K562 (cell line): ENCODE results near the gene FAM217B. TPM values are rescaled to one million over a fixed set of nuclear protein-coding genes. Genes with fewer than 3 reads are reported as not detected.

Source experiments
- ATAC-seq: fragments of 200-7000 bp; cut with Tn5 transposase; 3 replicates; pipeline ENCODE4 v1.9.1; 2020; ENCODE audit warnings: moderate library complexity
- BruUV-seq: library from RNA; stranded (reverse); fragments of 400-500 nt; replicated peaks from 2 replicates; lab custom pipeline; 2021; lab: Mats Ljungman, UMichigan
- CTCF ChIA-PET: fragments of 300-600 bp; formaldehyde crosslinking; extraction: SDS; loops from one replicate; lab custom pipeline; 2021; ENCODE audit warnings: low intra/inter-chr PET ratio; lab: Yijun Ruan, JAX
- POLR2A ChIA-PET: fragments of 300-600, 350-650 bp; sonication (Branson Sonifier 250); formaldehyde crosslinking; extraction: SDS; loops from one replicate; lab custom pipeline; 2021; ENCODE audit warnings: antibody characterized with exemption, inconsistent platforms; lab: Yijun Ruan, JAX
- DNase-seq, 4 experiments: peaks; one replicate each; pipeline versions ENCODE4 v3.0.0 to v3.0.0-alpha.2; 2011 to 2018; ENCODE audit warnings: low spot score in 3 of 4, mixed read lengths in 3 of 4; ENCODE audit errors: extremely low read depth in 1 of 4
- FAIRE-seq: peaks from 2 replicates; lab custom pipeline; 2011; peaks lifted over from hg19 to GRCh38; lab: Jason Lieb, UNC
- H2AFZ ChIP-seq: 2 replicates; pipeline ENCODE4 v1.6.0; 2011; ENCODE audit warnings: low read depth, low read length, control low read depth, inconsistent platforms
- H3K27ac ChIP-seq: fragments of 200-600 bp; 3 replicates; pipeline ENCODE4 v1.8.0; 2011; ENCODE audit warnings: low read depth, mild to moderate bottlenecking, control low read depth, inconsistent platforms, low read length, moderate library complexity, mixed read lengths; ENCODE audit errors: extremely low read depth
- H3K27me3 ChIP-seq, 2 experiments: fragments of 300-600 bp in 1 of 2; 2 replicates in 1 of 2; 3 replicates in 1 of 2; pipeline versions ENCODE4 v1.6.0 to v1.8.0; 2011; ENCODE audit warnings: inconsistent platforms in 2 of 2, low read length in 2 of 2, mild to moderate bottlenecking in 1 of 2, mixed read lengths in 1 of 2, moderate library complexity in 1 of 2; ENCODE audit not compliant: control insufficient read depth in 2 of 2, insufficient read depth in 2 of 2
- H3K36me3 ChIP-seq: fragments of 300-600 bp; 3 replicates; pipeline ENCODE4 v1.8.0; 2011; ENCODE audit warnings: mild to moderate bottlenecking, low read length, inconsistent platforms; ENCODE audit not compliant: control insufficient read depth, insufficient read depth
- H3K4me1 ChIP-seq, 2 experiments: fragments of 200-600 bp in 1 of 2; replicated peaks in 1 of 2; 2 replicates in 1 of 2; 3 replicates in 1 of 2; pipeline versions ENCODE4 v1.5.1 to v1.8.0; 2011; ENCODE audit warnings: inconsistent platforms in 2 of 2, low read length in 2 of 2, mild to moderate bottlenecking in 1 of 2, mixed read lengths in 1 of 2, moderate library complexity in 1 of 2; ENCODE audit not compliant: control insufficient read depth in 2 of 2, insufficient read depth in 2 of 2
- H3K4me2 ChIP-seq: 2 replicates; pipeline ENCODE4 v1.6.1; 2011; ENCODE audit warnings: low read length, control low read depth, inconsistent platforms, mixed read lengths; ENCODE audit not compliant: insufficient read depth
- H3K4me3 ChIP-seq: fragments of 200-600 bp; sonication (generic), shearing (Covaris generic); 2 replicates; pipeline ENCODE4 v1.5.1; 2016; ENCODE audit warnings: control low read depth, inconsistent platforms
- H3K79me2 ChIP-seq: fragments of 200-600 bp; 3 replicates; pipeline ENCODE4 v1.8.0; 2011; ENCODE audit warnings: low read length, inconsistent platforms; ENCODE audit not compliant: control insufficient read depth, insufficient read depth
- H3K9ac ChIP-seq, 2 experiments: 2 replicates each; pipeline versions ENCODE4 v1.6.0 to v1.6.1; 2011; ENCODE audit warnings: low read depth in 2 of 2, low read length in 2 of 2, control low read depth in 1 of 2, inconsistent platforms in 1 of 2, mild to moderate bottlenecking in 1 of 2, mixed read lengths in 1 of 2; ENCODE audit not compliant: insufficient read depth in 1 of 2
- H3K9me1 ChIP-seq: one replicate; pipeline ENCODE4 v1.6.0; 2011; ENCODE audit warnings: inconsistent platforms, mild to moderate bottlenecking, low read length, moderate library complexity; ENCODE audit not compliant: control insufficient read depth, insufficient read depth
- H3K9me3 ChIP-seq: replicated peaks from 2 replicates; pipeline ENCODE4 v1.5.1; 2011; ENCODE audit warnings: low read depth, low read length, inconsistent platforms; ENCODE audit not compliant: control insufficient read depth, insufficient read depth
- H4K20me1 ChIP-seq: replicated peaks from 2 replicates; pipeline ENCODE4 v1.6.1; 2011; ENCODE audit warnings: low read length, inconsistent platforms, mixed read lengths; ENCODE audit not compliant: control insufficient read depth, insufficient read depth
- CBFA2T2 ChIP-seq: fragments of 450-650 bp; conservative IDR thresholded peaks from 2 replicates; pipeline ENCODE4 v1.6.1; 2017; ENCODE audit warnings: mild to moderate bottlenecking
- CEBPG ChIP-seq, 3 experiments: fragments of 200-800 bp in 1 of 3; sonication (Bioruptor generic) in 1 of 3; sonication (generic) in 1 of 3; formaldehyde crosslinking in 1 of 3; IDR thresholded peaks in 2 of 3; conservative IDR thresholded peaks in 1 of 3; 2 replicates each; pipeline versions ENCODE4 v1.6.1 to v1.8.0; 2016 to 2022; ENCODE audit warnings: missing compliant biosample characterization in 2 of 3, missing genetic modification characterization in 2 of 3, mild to moderate bottlenecking in 1 of 3, missing genetic modification reagents in 1 of 3
- CREM ChIP-seq: IDR thresholded peaks from 2 replicates; pipeline ENCODE4 v1.6.1; 2014; ENCODE audit warnings: antibody characterized with exemption, low read depth
- HCFC1 ChIP-seq: IDR thresholded peaks from 2 replicates; pipeline ENCODE4 v1.6.1; 2012; ENCODE audit warnings: low read depth, low read length, improper control_type of control experiment
- IFI16 ChIP-seq: fragments of 250-450 bp; sonication (Bioruptor Pico); IDR thresholded peaks from 2 replicates; pipeline ENCODE4 v2.1.2; 2022; ENCODE audit warnings: mild to moderate bottlenecking, inconsistent platforms
- KDM5B ChIP-seq: fragments of 200-600 bp; sonication (generic); IDR thresholded peaks from 2 replicates; pipeline ENCODE4 v1.6.1; 2012; ENCODE audit warnings: low read depth, mild to moderate bottlenecking, moderate library complexity, low read length, control low read depth, inconsistent platforms; ENCODE audit not compliant: insufficient replicate concordance
- KLF13 ChIP-seq: fragments of 450-650 bp; IDR thresholded peaks from 2 replicates; pipeline ENCODE4 v1.6.1; 2016; ENCODE audit warnings: missing genetic modification characterization, low read depth, mild to moderate bottlenecking, missing compliant biosample characterization, moderate library complexity, borderline replicate concordance
- PTRF ChIP-seq: fragments of 450-650 bp; IDR thresholded peaks from 2 replicates; pipeline ENCODE4 v1.6.1; 2016; ENCODE audit warnings: mild to moderate bottlenecking, missing genetic modification characterization, missing compliant biosample characterization
- RNF2 ChIP-seq: sonication (generic); IDR thresholded peaks from 2 replicates; pipeline ENCODE4 v1.6.1; 2016
- SMC3 ChIP-seq: conservative IDR thresholded peaks from 2 replicates; pipeline ENCODE4 v1.6.1; 2011; ENCODE audit warnings: low read depth, low read length, improper control_type of control experiment; ENCODE audit not compliant: insufficient read depth
- SP2 ChIP-seq: IDR thresholded peaks from 2 replicates; pipeline ENCODE4 v1.6.1; 2011; ENCODE audit warnings: mild to moderate bottlenecking, low read depth, low read length, moderate library complexity; ENCODE audit not compliant: poor library complexity, severe bottlenecking; ENCODE audit errors: extremely low read depth
- ZNF146 ChIP-seq: IDR thresholded peaks from one replicate; pipeline ENCODE4 v1.6.1; 2018; ENCODE audit warnings: missing compliant biosample characterization; ENCODE audit not compliant: unreplicated experiment
- ZNF224 ChIP-seq: sonication (generic); formaldehyde crosslinking; IDR thresholded peaks from 2 replicates; pipeline ENCODE4 v1.8.0; 2022; ENCODE audit warnings: mild to moderate bottlenecking, missing genetic modification reagents
- ZNF780A ChIP-seq: fragments of 250-450 bp; sonication (Bioruptor Pico); IDR thresholded peaks from 2 replicates; pipeline ENCODE4 v1.5.0; 2021; ENCODE audit warnings: mild to moderate bottlenecking
- WGBS: fragments of 100-300 bp; shearing (Covaris generic); methylation state at CpG from one replicate; pipeline ENCODE4 v1.1.6; 2016; ENCODE audit warnings: low coverage, mixed read lengths; ENCODE audit not compliant: insufficient coverage; ENCODE audit errors: missing lambda C conversion rate; 5-methylcytosine and 5-hydroxymethylcytosine counted together
- in situ Hi-C: fragments of 300-500 bp; cut with MboI; formaldehyde crosslinking; loops from 4 replicates; pipeline ENCODE4 v1.15.0; 2018; ENCODE audit warnings: inconsistent platforms, mixed read lengths
- intact Hi-C: fragments of 100-400 bp; cut with micrococcal nuclease; formaldehyde crosslinking; loops from 2 replicates; pipeline ENCODE4 v1.14.2; 2022
- polyA plus RNA-seq, 8 experiments: library from polyadenylated mRNA; depleted of rRNA in 4 of 8; stranded (reverse) in 5 of 8; unstranded in 3 of 8; fragments of >200 nt; fragmentation: Nextera tagmentation in 2 of 8; fragmentation: Illumina TruSeq in 1 of 8; extraction: Ambion mirVana in 2 of 8; extraction: Trizol in 1 of 8; gene quantifications; 2 replicates each; pipeline versions ENCODE4 v1.2.1 to v1.2.3, GENCODE V29; 2011 to 2014; ENCODE audit warnings: inconsistent platforms in 1 of 8, missing spikeins in 1 of 8
- total RNA-seq, 7 experiments: library from RNA; depleted of rRNA in 6 of 7; stranded (reverse); fragments of >200 nt in 6 of 7; fragmentation: Illumina TruSeq in 2 of 7; extraction: Trizol in 2 of 7; gene quantifications; 2 replicates each; pipeline versions ENCODE4 v1.2.1 to v1.2.3, GENCODE V29; 2011 to 2021; ENCODE audit warnings: low replicate concordance in 1 of 7

Gene FAM217B
- total and polyA plus RNA-seq, 9 of the 15 experiments (the other 6 are each of a cell fraction or from before 2014, with no cell fraction given), result 4.8 to 11.4 (median 6.9) TPM

DNA sequence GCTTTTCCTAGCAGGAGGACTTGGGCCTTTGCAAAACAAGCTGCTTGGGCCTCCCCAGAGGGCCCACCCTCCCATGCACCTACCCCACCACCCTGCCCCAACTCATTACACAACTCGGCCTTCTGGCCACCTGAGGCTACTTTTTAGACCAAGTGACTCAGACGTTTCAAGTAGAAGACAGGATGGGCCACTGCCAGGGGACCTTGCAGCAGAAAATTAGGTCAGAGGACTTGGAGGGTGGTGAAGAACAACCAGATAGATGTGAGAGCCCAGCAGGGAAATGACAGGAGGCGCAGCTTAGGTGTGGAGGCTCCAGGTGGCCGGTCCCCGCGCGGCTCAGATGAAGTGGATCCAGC lies 1.5 kb upstream of the FAM217B start:
- H3K9ac ChIP-seq, result no peak overlapping the region
- ATAC-seq (no peak), FAIRE-seq (no peak), DNase-seq (no peak)
- in situ Hi-C loops, result no loop called here
- no peak overlapping the region for H3K4me3 ChIP-seq
- TF ChIP-seq CEBPG (CRISPR knock-in tag; IDR thresholded peaks at IDR 0.05) (0 out of 2 replicates have a peak, but pooled peaks have one; percentile 10), CEBPG (tag; conservative IDR thresholded peaks at IDR 0.05 in 1 of 2, IDR thresholded peaks at IDR 0.05 in 1 of 2) (no peak), ZNF146 (CRISPR knock-in tag) (no peak)
- CTCF ChIA-PET, result no interaction called here
- H3K9me1 ChIP-seq, result no peaks in the 10 kb centered on the region
- no peaks in the 10 kb centered on the region for H3K9me3 ChIP-seq
- peaks cover 6 to 20% of the 10 kb centered on the region in 2 experiments; a peak in 4 of 5 replicates for H3K4me1 ChIP-seq
- intact Hi-C loops, result no loop called here
- no peak overlapping the region for H2AFZ ChIP-seq
- no TSS peak for BruUV-seq
- H4K20me1 ChIP-seq, result no peaks in the 10 kb centered on the region
- no peak overlapping the region for H3K4me2 ChIP-seq
- no peaks in the 10 kb centered on the region for H3K27me3 ChIP-seq
- 75% methylated on average over 3 of the region's 7 CpGs for WGBS
- peaks cover 17% of the 10 kb centered on the region for H3K79me2 ChIP-seq
- POLR2A ChIA-PET, result no interaction called here
- peaks cover 16% of the 10 kb centered on the region; the same call in 1 of the 3 replicates for H3K36me3 ChIP-seq
- H3K27ac ChIP-seq, result no peak overlapping the region

DNA sequence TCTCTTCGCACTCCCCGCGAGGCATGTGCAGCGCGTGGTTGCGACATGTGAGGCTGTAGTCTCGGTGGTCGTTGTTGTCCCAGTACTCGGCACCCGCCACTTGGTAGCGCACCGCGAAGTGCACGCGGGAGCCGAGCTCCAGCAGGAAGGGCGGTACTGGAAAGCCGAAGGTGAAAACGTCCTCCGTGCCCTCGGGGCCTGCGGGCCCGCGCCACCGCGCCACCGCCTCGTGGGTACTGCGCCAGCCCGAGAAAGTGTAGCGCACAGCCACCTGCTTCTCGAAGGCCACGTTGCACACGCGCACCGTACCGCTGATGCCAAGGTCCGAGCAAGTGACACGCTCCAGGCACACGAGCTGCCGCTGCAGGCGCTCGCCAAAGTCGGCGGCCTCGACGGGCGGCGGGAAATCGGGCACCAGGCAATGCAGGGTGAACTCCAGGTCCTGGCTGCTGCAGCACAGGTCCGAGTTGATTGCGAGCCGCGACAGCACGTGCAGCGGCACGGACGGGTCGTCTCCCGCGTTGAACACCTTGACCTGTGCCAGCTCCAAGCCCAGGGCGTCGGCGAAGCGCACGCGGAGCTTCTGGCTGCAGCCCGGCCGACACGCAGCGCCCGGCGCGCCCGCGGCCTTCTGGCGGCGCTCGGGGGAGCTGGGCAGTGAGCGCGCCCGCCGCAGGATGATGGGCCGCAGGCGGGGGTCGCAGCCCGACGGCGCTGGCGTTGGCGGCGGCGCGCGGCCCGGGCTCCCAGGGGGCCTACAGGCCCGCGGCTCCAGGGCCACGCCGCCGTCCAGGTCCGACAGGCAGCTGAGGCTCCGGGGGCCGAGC lies 924 bp upstream of the FAM217B start:
- H3K9me3 ChIP-seq, result no peaks in the 10 kb centered on the region
- in situ Hi-C loops (no loop called here), intact Hi-C loops (no loop called here)
- peak overlapping the region; percentile 91 for H2AFZ ChIP-seq
- FAIRE-seq, result no peak
- peak; percentile 39; the same call in 1 of the 3 replicates for ATAC-seq
- H3K36me3 ChIP-seq, result peaks cover 21% of the 10 kb centered on the region; the same call in 1 of the 3 replicates
- H4K20me1 ChIP-seq, result no peaks in the 10 kb centered on the region
- CTCF ChIA-PET, result no interaction called here
- H3K79me2 ChIP-seq, result peaks cover 17% of the 10 kb centered on the region
- peak overlapping the region; percentile 95; the same call in 1 of the 2 replicates for H3K4me2 ChIP-seq
- peak overlapping the region; percentile 82; the same call in 2 of the 3 replicates for H3K27ac ChIP-seq
- H3K4me3 ChIP-seq, result peak overlapping the region; percentile 48
- BruUV-seq, result no TSS peak
- peaks cover 6 to 14% of the 10 kb centered on the region in 2 experiments; a peak in 4 of 5 replicates for H3K4me1 ChIP-seq
- peak overlapping the region; percentile 75 to 77; a peak in 3 of 4 replicates for H3K9ac ChIP-seq
- WGBS, result 59% methylated on average over 35 of the region's 104 CpGs
- POLR2A ChIA-PET, result interaction anchor here (1.1 kb wide), 1 partner anchor 49 kb away, joined by 4 read pairs; no protein-coding TSS in a partner anchor
- H3K9me1 ChIP-seq, result no peaks in the 10 kb centered on the region
- no peaks in the 10 kb centered on the region for H3K27me3 ChIP-seq
- peak in 2 of 4 experiments; percentile 5 to 30 for DNase-seq
- TF ChIP-seq CEBPG (CRISPR knock-in tag; IDR thresholded peaks at IDR 0.05), result 0 out of 2 replicates have a peak, but pooled peaks have one; percentile 0
- no peak for TF ChIP-seq CEBPG (tag; conservative IDR thresholded peaks at IDR 0.05 in 1 of 2, IDR thresholded peaks at IDR 0.05 in 1 of 2)
- no peak for TF ChIP-seq PTRF (tag)
- TF ChIP-seq SP2, result no peak
- no peak for TF ChIP-seq CREM
- no peak for TF ChIP-seq HCFC1
- TF ChIP-seq ZNF224, result no peak
- no peak for TF ChIP-seq ZNF780A (CRISPR knock-in tag)
- no peak for TF ChIP-seq IFI16 (CRISPR knock-in tag)
- no peak for TF ChIP-seq CBFA2T2
- no peak for TF ChIP-seq KLF13
- TF ChIP-seq KDM5B, result no peak
- TF ChIP-seq SMC3, result no peak
- TF ChIP-seq RNF2, result no peak
